Erythroblast (primary cell): ENCODE data around the gene ALG14.

Source experiments
- GATA1 ChIP-seq: IDR thresholded peaks from 2 replicates; pipeline ENCODE4 v1.6.1; 2011; ENCODE audit warnings: low read depth, mild to moderate bottlenecking, control low read depth, low read length, moderate library complexity
- POLR2A ChIP-seq: IDR thresholded peaks from 2 replicates; pipeline ENCODE4 v1.6.1; 2011; ENCODE audit warnings: mild to moderate bottlenecking, low read length

GRCh38 chr1:94981575-94981973 lies 91.2 kb downstream of the ALG14 start:
- TF ChIP-seq POLR2A, result no peak
- no peak for TF ChIP-seq GATA1
